ENCODE measurements around the gene BRI3BP.
"Not testable (repeated sequence)": the region's sequence is repeated elsewhere in the genome, so short reads cannot be mapped to it uniquely, and the experiment has no call there.

BRI3BP gene

GRCh38 chr12:125024949-125025563 is 31.6 kb downstream of the BRI3BP start:
- Histone ChIP-seq H3K4me3 (ENCODE audit: severe bottlenecking) (no peak overlapping the region), H3K27me3 (ENCODE audit: insufficient read depth, poor library complexity, severe bottlenecking) (no peaks in the 10 kb centered on the region), H3K4me1 (ENCODE audit: insufficient read depth, poor library complexity, severe bottlenecking) (no peaks in the 10 kb centered on the region), H3K27ac (ENCODE audit: poor library complexity, severe bottlenecking) (no peak overlapping the region), H3K36me3 (ENCODE audit: low read depth) (peaks cover 12% of the 10 kb centered on the region; the same call in 1 of the 2 replicates), H3K9me3 (ENCODE audit: severe bottlenecking) (no peaks in the 10 kb centered on the region)
- TF ChIP-seq CTCF (IDR thresholded peaks at IDR 0.05; ENCODE audit: poor library complexity, severe bottlenecking): no peak
- DNase-seq (ENCODE audit: low spot score) (no peak), ATAC-seq (ENCODE audit: low read depth) (no peak)

DNA sequence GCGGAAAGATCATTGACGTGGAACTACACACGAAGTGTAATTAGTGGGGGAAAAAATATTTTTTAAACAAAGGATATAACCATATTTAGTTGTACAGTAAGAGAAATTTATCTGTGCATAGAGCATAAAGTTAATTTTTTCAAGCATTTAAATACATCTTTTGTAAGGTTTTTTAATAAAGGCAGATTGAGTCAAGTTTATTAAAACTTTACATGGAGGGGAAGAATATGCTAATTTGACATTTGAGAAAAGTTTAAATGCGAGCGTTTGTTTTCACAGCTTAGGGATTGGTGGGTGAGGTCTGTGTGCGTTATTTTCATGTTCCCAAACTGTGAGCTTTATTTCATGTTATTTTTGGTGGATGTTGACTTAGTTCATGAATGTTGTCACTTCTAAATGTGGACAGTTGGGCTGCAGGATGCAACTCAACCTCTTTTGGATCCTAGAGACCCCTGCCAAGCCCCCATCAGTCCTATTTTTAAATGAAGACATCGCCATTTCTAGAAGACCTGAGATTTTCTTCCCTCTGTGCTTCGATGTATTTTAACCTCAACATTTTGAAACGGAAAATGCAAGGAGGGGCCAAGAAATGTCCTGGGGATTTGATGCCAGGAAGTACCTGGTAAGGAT is 32.3 kb downstream of the BRI3BP start:
- Histone ChIP-seq H3K4me3 (ENCODE audit: severe bottlenecking) (no peak overlapping the region), H3K27ac (ENCODE audit: poor library complexity, severe bottlenecking) (no peak overlapping the region), H3K9me3 (ENCODE audit: severe bottlenecking) (no peaks in the 10 kb centered on the region), H3K4me1 (ENCODE audit: insufficient read depth, poor library complexity, severe bottlenecking) (no peaks in the 10 kb centered on the region), H3K27me3 (ENCODE audit: insufficient read depth, poor library complexity, severe bottlenecking) (no peaks in the 10 kb centered on the region), H3K36me3 (ENCODE audit: low read depth) (peaks cover 12% of the 10 kb centered on the region; the same call in 1 of the 2 replicates)
- ATAC-seq (ENCODE audit: low read depth) (no peak), DNase-seq (ENCODE audit: low spot score) (no peak)
- TF ChIP-seq CTCF (IDR thresholded peaks at IDR 0.05; ENCODE audit: poor library complexity, severe bottlenecking): no peak

DNA sequence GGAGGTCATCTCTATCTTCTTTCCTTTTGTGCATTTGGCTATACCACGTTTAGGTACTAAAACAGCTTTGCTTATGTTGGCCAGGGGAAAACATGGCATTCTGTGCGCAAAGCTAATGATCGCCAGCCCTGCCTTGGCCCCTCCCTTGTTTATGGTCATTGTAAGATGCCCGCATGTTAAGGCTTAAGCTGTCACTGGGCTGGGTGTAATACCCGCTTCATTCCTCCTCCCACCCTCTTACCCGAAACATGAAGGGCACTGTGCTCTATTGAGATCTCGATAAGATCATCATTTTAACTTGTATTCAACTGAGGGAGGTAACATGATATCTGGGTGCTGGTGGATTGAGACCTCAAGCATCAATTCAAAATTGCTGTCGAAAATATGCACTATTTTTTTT is 34.7 kb downstream of the BRI3BP start:
- H3K27ac ChIP-seq (ENCODE audit: poor library complexity, severe bottlenecking): no peak overlapping the region

DNA sequence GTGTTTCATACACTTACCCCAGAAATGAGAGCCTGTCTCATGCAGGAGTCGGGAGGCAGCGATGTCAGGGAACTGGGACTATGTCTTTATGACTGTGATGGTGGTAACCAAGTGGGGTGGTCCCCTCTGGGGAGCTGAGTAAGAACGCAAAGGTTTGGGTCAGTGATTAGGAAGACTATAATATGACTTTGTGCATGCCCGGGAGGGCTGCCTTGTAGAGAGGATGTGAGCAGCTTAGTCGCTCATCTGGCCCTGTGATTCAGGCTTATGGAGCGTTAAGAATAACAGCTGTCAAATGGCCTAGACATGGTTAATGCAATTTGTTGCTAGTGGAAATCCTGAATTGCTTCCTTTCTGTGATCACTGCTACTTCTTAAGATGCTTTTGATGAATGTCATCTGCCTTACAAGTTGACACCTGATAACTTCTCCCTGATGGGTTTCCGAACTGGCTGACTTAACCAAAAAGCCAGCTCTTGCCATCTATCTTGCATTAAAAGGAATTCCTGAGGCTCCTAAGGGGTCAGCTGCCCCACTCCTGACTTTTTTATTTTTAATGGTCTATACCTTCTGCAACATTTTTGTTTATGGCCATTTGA is 36.4 kb downstream of the BRI3BP start:
- no peak for DNase-seq (ENCODE audit: low spot score)
- H3K36me3 ChIP-seq (ENCODE audit: low read depth): peaks cover 5% of the 10 kb centered on the region; the same call in 1 of the 2 replicates
- no peak for TF ChIP-seq CTCF (IDR thresholded peaks at IDR 0.05; ENCODE audit: poor library complexity, severe bottlenecking)
- ATAC-seq (ENCODE audit: low read depth): no peak
- H3K4me1 ChIP-seq (ENCODE audit: insufficient read depth, poor library complexity, severe bottlenecking): no peaks in the 10 kb centered on the region
- peaks cover 1% of the 10 kb centered on the region for H3K9me3 ChIP-seq (ENCODE audit: severe bottlenecking)
- H3K27ac ChIP-seq (ENCODE audit: poor library complexity, severe bottlenecking): no peak overlapping the region
- H3K4me3 ChIP-seq (ENCODE audit: severe bottlenecking): no peak overlapping the region
- H3K27me3 ChIP-seq (ENCODE audit: insufficient read depth, poor library complexity, severe bottlenecking): no peaks in the 10 kb centered on the region

More for the DNA sequence above, 34.7 kb downstream of the BRI3BP start:
- ATAC-seq (ENCODE audit: low read depth): no peak
- DNase-seq (ENCODE audit: low spot score): no peak
- H3K27me3 ChIP-seq (ENCODE audit: insufficient read depth, poor library complexity, severe bottlenecking): no peaks in the 10 kb centered on the region
- H3K36me3 ChIP-seq (ENCODE audit: low read depth): peaks cover 5% of the 10 kb centered on the region; the same call in 1 of the 2 replicates
- TF ChIP-seq CTCF (IDR thresholded peaks at IDR 0.05; ENCODE audit: poor library complexity, severe bottlenecking): no peak
- H3K4me3 ChIP-seq (ENCODE audit: severe bottlenecking): no peak overlapping the region
- H3K9me3 ChIP-seq (ENCODE audit: severe bottlenecking): no peaks in the 10 kb centered on the region
- H3K4me1 ChIP-seq (ENCODE audit: insufficient read depth, poor library complexity, severe bottlenecking): no peaks in the 10 kb centered on the region

GRCh38 chr12:125031471-125031870 is 38.0 kb downstream of the BRI3BP start:
- not testable (repeated sequence) for H3K9me3 ChIP-seq (ENCODE audit: severe bottlenecking); H3K27me3 ChIP-seq (ENCODE audit: insufficient read depth, poor library complexity, severe bottlenecking); H3K4me1 ChIP-seq (ENCODE audit: insufficient read depth, poor library complexity, severe bottlenecking); H3K4me3 ChIP-seq (ENCODE audit: severe bottlenecking); H3K36me3 ChIP-seq (ENCODE audit: low read depth); DNase-seq (ENCODE audit: low spot score); H3K27ac ChIP-seq (ENCODE audit: poor library complexity, severe bottlenecking); ATAC-seq (ENCODE audit: low read depth)

Data from RWPE2 (cell line).